Activated naive CD8-positive, alpha-beta T cell (primary cell): ENCODE results near the gene NBEAL1.
A peak's percentile ranks its signal among the peaks of the same experiment; 100 is the strongest.
"Not testable (repeated sequence)": the region's sequence is repeated elsewhere in the genome, so short reads cannot be mapped to it uniquely, and the experiment has no call there.

ENCODE experiments used
- H3K27ac Mint-ChIP-seq: one replicate; pipeline ENCODE4 v1.8.0; 2021; ENCODE audit warnings: mixed read lengths
- H3K27me3 Mint-ChIP-seq: one replicate; pipeline ENCODE4 v1.8.0; 2021; ENCODE audit warnings: mixed read lengths
- H3K36me3 Mint-ChIP-seq: one replicate; pipeline ENCODE4 v1.8.0; 2021; ENCODE audit warnings: mixed read lengths
- H3K4me1 Mint-ChIP-seq: one replicate; pipeline ENCODE4 v1.8.0; 2021; ENCODE audit warnings: low read depth, mixed read lengths
- H3K4me3 Mint-ChIP-seq: one replicate; pipeline ENCODE4 v1.8.0; 2021; ENCODE audit warnings: mild to moderate bottlenecking, mixed read lengths
- H3K9me3 Mint-ChIP-seq: one replicate; pipeline ENCODE4 v1.8.0; 2021; ENCODE audit warnings: low read depth, mixed read lengths

Gene NBEAL1

GRCh38 chr2:203014456-203015199, at the start of gene NBEAL1:
NBEAL1 (plus strand) TSS chr2:203014875; CDS start chr2:203016385, 1,510 bp downstream.
- Mint-ChIP-seq H3K27ac (peak within 1 kb of the TSS; percentile 91), H3K4me1 (peaks cover 37% of the 10 kb centered on the region), H3K4me3 (peak within 1 kb of the TSS; percentile 91), H3K36me3 (no peaks in the 10 kb centered on the region), H3K27me3 (no peaks in the 10 kb centered on the region), H3K9me3 (no peaks in the 10 kb centered on the region)

- H3K27ac Mint-ChIP-seq, result no peak overlapping the region
- peaks cover 4% of the 10 kb centered on the region for H3K36me3 Mint-ChIP-seq
- H3K4me1 Mint-ChIP-seq, result no peaks in the 10 kb centered on the region
- no peaks in the 10 kb centered on the region for H3K9me3 Mint-ChIP-seq
- no peaks in the 10 kb centered on the region for H3K27me3 Mint-ChIP-seq
- no peak overlapping the region for H3K4me3 Mint-ChIP-seq
These were observed 48.7 kb upstream of the NBEAL1 start for GRCh38 chr2:202965810-202966460.

- not testable (repeated sequence) for H3K27ac Mint-ChIP-seq, H3K4me3 Mint-ChIP-seq, H3K9me3 Mint-ChIP-seq, H3K36me3 Mint-ChIP-seq, H3K27me3 Mint-ChIP-seq, H3K4me1 Mint-ChIP-seq
These were observed 45.3 kb upstream of the NBEAL1 start for GRCh38 chr2:202969404-202969803.

- no peaks in the 10 kb centered on the region for H3K9me3 Mint-ChIP-seq
- H3K4me3 Mint-ChIP-seq, result no peak overlapping the region
- H3K36me3 Mint-ChIP-seq, result peaks cover 9% of the 10 kb centered on the region
- H3K27me3 Mint-ChIP-seq, result no peaks in the 10 kb centered on the region
- no peak overlapping the region for H3K27ac Mint-ChIP-seq
- H3K4me1 Mint-ChIP-seq, result no peaks in the 10 kb centered on the region
These were observed 37.9 kb upstream of the NBEAL1 start for GRCh38 chr2:202976809-202977208.

GRCh38 chr2:202982779-202983491, 31.7 kb upstream of the NBEAL1 start:
- no peak overlapping the region for H3K4me3 Mint-ChIP-seq
- no peaks in the 10 kb centered on the region for H3K27me3 Mint-ChIP-seq
- H3K4me1 Mint-ChIP-seq, result no peaks in the 10 kb centered on the region
- H3K9me3 Mint-ChIP-seq, result no peaks in the 10 kb centered on the region
- H3K36me3 Mint-ChIP-seq, result peaks cover 15% of the 10 kb centered on the region
- no peak overlapping the region for H3K27ac Mint-ChIP-seq

GRCh38 chr2:202989749-202990148, 24.9 kb upstream of the NBEAL1 start:
- no peaks in the 10 kb centered on the region for H3K9me3 Mint-ChIP-seq
- H3K4me3 Mint-ChIP-seq, result no peak overlapping the region
- H3K27me3 Mint-ChIP-seq, result no peaks in the 10 kb centered on the region
- no peak overlapping the region for H3K27ac Mint-ChIP-seq
- H3K4me1 Mint-ChIP-seq, result no peaks in the 10 kb centered on the region
- no peaks in the 10 kb centered on the region for H3K36me3 Mint-ChIP-seq

GRCh38 chr2:202990501-202990900, 24.2 kb upstream of the NBEAL1 start:
- Mint-ChIP-seq H3K4me3 (no peak overlapping the region), H3K27ac (no peak overlapping the region), H3K9me3 (no peaks in the 10 kb centered on the region), H3K27me3 (no peaks in the 10 kb centered on the region), H3K4me1 (no peaks in the 10 kb centered on the region), H3K36me3 (no peaks in the 10 kb centered on the region)

GRCh38 chr2:202997113-202997512, 17.6 kb upstream of the NBEAL1 start:
- H3K9me3 Mint-ChIP-seq, H3K27ac Mint-ChIP-seq, H3K36me3 Mint-ChIP-seq, H3K27me3 Mint-ChIP-seq, H3K4me1 Mint-ChIP-seq, H3K4me3 Mint-ChIP-seq: not testable (repeated sequence)

- no peaks in the 10 kb centered on the region for H3K27me3 Mint-ChIP-seq
- H3K36me3 Mint-ChIP-seq, result no peaks in the 10 kb centered on the region
- no peaks in the 10 kb centered on the region for H3K4me1 Mint-ChIP-seq
- H3K27ac Mint-ChIP-seq, result no peak overlapping the region
- H3K4me3 Mint-ChIP-seq, result no peak overlapping the region
- H3K9me3 Mint-ChIP-seq, result no peaks in the 10 kb centered on the region
These were observed 12.4 kb upstream of the NBEAL1 start for GRCh38 chr2:203002054-203002821.

- Mint-ChIP-seq H3K27me3 (peaks cover 3% of the 10 kb centered on the region), H3K4me1 (no peaks in the 10 kb centered on the region), H3K9me3 (no peaks in the 10 kb centered on the region), H3K36me3 (no peaks in the 10 kb centered on the region), H3K27ac (no peak overlapping the region), H3K4me3 (no peak overlapping the region)
These were observed 11.0 kb upstream of the NBEAL1 start for GRCh38 chr2:203003716-203004115.

GRCh38 chr2:203016716-203017115, 2.0 kb downstream of the NBEAL1 start:
- peaks cover 37% of the 10 kb centered on the region for H3K4me1 Mint-ChIP-seq

GRCh38 chr2:203018181-203018580, 3.5 kb downstream of the NBEAL1 start:
- Mint-ChIP-seq H3K27ac (peak overlapping the region; percentile 35), H3K4me1 (peaks cover 40% of the 10 kb centered on the region), H3K4me3 (peak overlapping the region; percentile 10), H3K27me3 (no peaks in the 10 kb centered on the region), H3K9me3 (no peaks in the 10 kb centered on the region), H3K36me3 (no peaks in the 10 kb centered on the region)

More at GRCh38 chr2:203016716-203017115, 2.0 kb downstream of the NBEAL1 start:
- Mint-ChIP-seq H3K27ac (no peak overlapping the region), H3K27me3 (no peaks in the 10 kb centered on the region), H3K36me3 (no peaks in the 10 kb centered on the region), H3K9me3 (no peaks in the 10 kb centered on the region), H3K4me3 (peak overlapping the region; percentile 48)

- Mint-ChIP-seq H3K36me3 (no peaks in the 10 kb centered on the region), H3K27ac (no peak overlapping the region), H3K27me3 (no peaks in the 10 kb centered on the region), H3K9me3 (no peaks in the 10 kb centered on the region), H3K4me1 (peaks cover 35% of the 10 kb centered on the region), H3K4me3 (no peak overlapping the region)
These were observed 4.5 kb downstream of the NBEAL1 start for GRCh38 chr2:203019142-203019541.

GRCh38 chr2:203021991-203022390, 7.3 kb downstream of the NBEAL1 start:
- Mint-ChIP-seq H3K27me3 (no peaks in the 10 kb centered on the region), H3K36me3 (no peaks in the 10 kb centered on the region), H3K4me3 (no peak overlapping the region), H3K9me3 (no peaks in the 10 kb centered on the region), H3K27ac (no peak overlapping the region), H3K4me1 (peaks cover 24% of the 10 kb centered on the region)

GRCh38 chr2:203022751-203023150, 8.1 kb downstream of the NBEAL1 start:
- H3K4me1 Mint-ChIP-seq, result peaks cover 20% of the 10 kb centered on the region
- no peaks in the 10 kb centered on the region for H3K27me3 Mint-ChIP-seq
- no peaks in the 10 kb centered on the region for H3K36me3 Mint-ChIP-seq
- no peak overlapping the region for H3K4me3 Mint-ChIP-seq
- H3K9me3 Mint-ChIP-seq, result no peaks in the 10 kb centered on the region
- no peak overlapping the region for H3K27ac Mint-ChIP-seq
